ENCODE data around the gene NCAN. TPM values are rescaled to one million over a fixed set of nuclear protein-coding genes. Genes with fewer than 3 reads are reported as not detected.

The NCAN gene
- total and polyA plus RNA-seq, 4 donors = 0.06 TPM; not detected in 3

- TF ChIP-seq SP1 (IDR thresholded peaks at IDR 0.05) (no peak), NR2F2 (IDR thresholded peaks at IDR 0.05) (no peak), TAF1 (conservative IDR thresholded peaks at IDR 0.05) (no peak), FOXA2 (IDR thresholded peaks at IDR 0.05) (no peak), HNF4G (IDR thresholded peaks at IDR 0.05) (no peak), GABPA (IDR thresholded peaks at IDR 0.05 in 1 of 2, conservative IDR thresholded peaks at IDR 0.05 in 1 of 2) (no peak)
- Histone ChIP-seq H3K27ac (ENCODE audit: low read depth in 1 of 2, low read length in 2 of 2) (no peak overlapping the region), H3K36me3 (ENCODE audit: control insufficient read depth in 4 of 4, insufficient read depth in 3 of 4, low read depth in 1 of 4, low read length in 3 of 4) (peaks cover 6 to 42% (median 12%) of the 10 kb centered on the region in 4 donors), H3K9me3 (ENCODE audit: control insufficient read depth in 4 of 4, low read length in 3 of 4) (no peaks in the 10 kb centered on the region), H3K9ac (ENCODE audit: low read depth in 1 of 2, low read length in 2 of 2) (no peak overlapping the region), H3K27me3 (ENCODE audit: control insufficient read depth in 4 of 4, insufficient read depth in 4 of 4, low read length in 3 of 4) (no peaks in the 10 kb centered on the region), H3K4me3 (ENCODE audit: low read depth in 1 of 3, low read length in 3 of 3) (no peak overlapping the region), H3K4me1 (ENCODE audit: control insufficient read depth in 4 of 4, insufficient read depth in 4 of 4, low read length in 3 of 4) (peaks cover 11 to 38% (median 31%) of the 10 kb centered on the region in 4 donors)
- WGBS = 94% methylated on average over 12 of the region's 12 CpGs
- DNase-seq (ENCODE audit: low spot score) = no peak
These were observed 64.6 kb downstream of the NCAN start for GRCh38 chr19:19276386-19276785.

- DNase-seq (ENCODE audit: low spot score) = no peak
- peaks cover 6 to 46% (median 12%) of the 10 kb centered on the region in 4 donors for H3K36me3 ChIP-seq (ENCODE audit: control insufficient read depth in 4 of 4, insufficient read depth in 3 of 4, low read depth in 1 of 4, low read length in 3 of 4)
- no peak for TF ChIP-seq REST (IDR thresholded peaks at IDR 0.05)
- TF ChIP-seq SP1 (IDR thresholded peaks at IDR 0.05) = no peak
- no peak for TF ChIP-seq FOXA2 (IDR thresholded peaks at IDR 0.05)
- TF ChIP-seq EGR1 (IDR thresholded peaks at IDR 0.05; ENCODE audit: low read depth in 2 of 2) = no peak
- no peaks in the 10 kb centered on the region for H3K27me3 ChIP-seq (ENCODE audit: control insufficient read depth in 4 of 4, insufficient read depth in 4 of 4, low read length in 3 of 4)
- 89% methylated on average over 20 of the region's 20 CpGs for WGBS
- no peak overlapping the region for H3K9ac ChIP-seq (ENCODE audit: low read depth in 1 of 2, low read length in 2 of 2)
- peaks cover 11 to 36% (median 29%) of the 10 kb centered on the region in 4 donors for H3K4me1 ChIP-seq (ENCODE audit: control insufficient read depth in 4 of 4, insufficient read depth in 4 of 4, low read length in 3 of 4)
- no peak overlapping the region for H3K27ac ChIP-seq (ENCODE audit: low read depth in 1 of 2, low read length in 2 of 2)
- H3K4me3 ChIP-seq (ENCODE audit: low read depth in 1 of 3, low read length in 3 of 3) = no peak overlapping the region
- no peaks in the 10 kb centered on the region for H3K9me3 ChIP-seq (ENCODE audit: control insufficient read depth in 4 of 4, low read length in 3 of 4)
These were observed 65.1 kb downstream of the NCAN start for GRCh38 chr19:19276851-19277250.

- Histone ChIP-seq H3K36me3 (ENCODE audit: control insufficient read depth in 4 of 4, insufficient read depth in 3 of 4, low read depth in 1 of 4, low read length in 3 of 4) (peaks cover 6 to 47% (median 12%) of the 10 kb centered on the region in 4 donors), H3K4me3 (ENCODE audit: low read depth in 1 of 3, low read length in 3 of 3) (no peak overlapping the region), H3K27ac (ENCODE audit: low read depth in 1 of 2, low read length in 2 of 2) (no peak overlapping the region)
These were observed 66.6 kb downstream of the NCAN start for GRCh38 chr19:19278315-19278714.

More at GRCh38 chr19:19278315-19278714, 66.6 kb downstream of the NCAN start:
- no peaks in the 10 kb centered on the region for H3K27me3 ChIP-seq (ENCODE audit: control insufficient read depth in 4 of 4, insufficient read depth in 4 of 4, low read length in 3 of 4)
- WGBS = 94% methylated on average over 7 of the region's 7 CpGs
- peaks cover 10 to 25% (median 22%) of the 10 kb centered on the region in 4 donors for H3K4me1 ChIP-seq (ENCODE audit: control insufficient read depth in 4 of 4, insufficient read depth in 4 of 4, low read length in 3 of 4)
- H3K9ac ChIP-seq (ENCODE audit: low read depth in 1 of 2, low read length in 2 of 2) = no peak overlapping the region
- no peak for DNase-seq (ENCODE audit: low spot score)
- TF ChIP-seq TAF1 (conservative IDR thresholded peaks at IDR 0.05) (no peak), ZBTB33 (IDR thresholded peaks at IDR 0.05) (no peak), YY1 (IDR thresholded peaks at IDR 0.05) (no peak), HNF4G (IDR thresholded peaks at IDR 0.05) (no peak), GABPA (IDR thresholded peaks at IDR 0.05 in 1 of 2, conservative IDR thresholded peaks at IDR 0.05 in 1 of 2) (no peak), FOXA2 (IDR thresholded peaks at IDR 0.05) (no peak), HNF4A (conservative IDR thresholded peaks at IDR 0.05) (no peak), MAX (IDR thresholded peaks at IDR 0.05) (no peak), FOXA1 (IDR thresholded peaks at IDR 0.05) (no peak)
- no peaks in the 10 kb centered on the region for H3K9me3 ChIP-seq (ENCODE audit: control insufficient read depth in 4 of 4, low read length in 3 of 4)

Data from liver (tissue), 9 donors.